Stimulated activated CD4-positive, alpha-beta T cell treated with anti-CD3 and anti-CD28 coated beads, Interleukin-1b, Interleukin-23, amount 100 ng/mL, for 1 hour (primary cell): Measurements from ENCODE around the gene MTX1.

Experiments
- DNase-seq, 2 donors: peaks; one replicate each; pipeline ENCODE4 v3.0.0-alpha.2; 2020; ENCODE audit warnings: low read depth in 2 of 2

Gene MTX1

DNA sequence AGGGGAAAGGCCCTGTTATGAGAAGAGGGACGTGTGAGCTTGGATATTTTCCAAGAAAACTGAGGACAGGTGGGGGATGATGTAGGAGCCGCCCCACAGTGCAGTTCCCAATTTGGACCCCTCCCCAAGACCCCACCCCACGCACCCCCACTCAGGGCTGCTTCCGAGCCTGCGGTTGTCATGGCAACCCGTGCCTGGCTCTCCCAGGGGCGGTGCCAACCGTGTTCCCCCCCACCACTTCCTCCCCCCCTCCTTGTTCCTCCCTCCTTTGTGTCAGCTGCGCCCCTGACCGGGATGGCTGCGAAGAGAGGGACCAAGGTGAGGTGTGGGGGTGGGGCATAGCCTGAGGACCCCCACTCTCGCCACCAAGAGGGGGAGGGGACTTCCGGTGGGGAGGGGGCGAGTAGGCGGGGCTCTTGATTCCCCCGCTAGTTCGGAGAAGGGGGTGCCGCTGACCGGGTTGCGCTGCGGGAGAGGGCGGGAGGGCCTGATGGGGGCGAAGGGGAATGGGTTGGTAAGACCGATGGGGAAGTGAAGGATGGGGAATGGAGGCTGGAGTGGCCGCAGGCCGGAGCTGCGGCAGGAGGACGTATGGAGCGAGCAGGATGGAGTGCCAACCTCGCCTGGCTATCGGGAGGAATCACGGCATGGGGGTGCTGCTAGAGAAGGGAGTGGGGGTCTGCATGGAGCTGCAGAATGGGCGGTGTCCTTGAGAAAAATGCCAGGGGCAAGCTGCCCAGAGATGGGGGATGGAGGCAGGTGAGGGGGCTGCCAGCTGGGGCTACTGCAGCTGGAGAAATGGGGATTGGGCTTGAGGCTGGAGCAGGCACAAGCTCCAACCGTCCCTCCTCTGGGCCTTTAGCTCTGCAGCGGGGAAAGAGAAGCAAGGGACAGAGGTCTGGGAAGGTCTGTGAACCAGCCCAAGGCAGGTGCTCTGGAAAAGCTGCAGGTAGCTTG is 33.9 kb upstream of the MTX1 start:
- DNase-seq: peak in 1 of 2 donors; percentile 20

DNA sequence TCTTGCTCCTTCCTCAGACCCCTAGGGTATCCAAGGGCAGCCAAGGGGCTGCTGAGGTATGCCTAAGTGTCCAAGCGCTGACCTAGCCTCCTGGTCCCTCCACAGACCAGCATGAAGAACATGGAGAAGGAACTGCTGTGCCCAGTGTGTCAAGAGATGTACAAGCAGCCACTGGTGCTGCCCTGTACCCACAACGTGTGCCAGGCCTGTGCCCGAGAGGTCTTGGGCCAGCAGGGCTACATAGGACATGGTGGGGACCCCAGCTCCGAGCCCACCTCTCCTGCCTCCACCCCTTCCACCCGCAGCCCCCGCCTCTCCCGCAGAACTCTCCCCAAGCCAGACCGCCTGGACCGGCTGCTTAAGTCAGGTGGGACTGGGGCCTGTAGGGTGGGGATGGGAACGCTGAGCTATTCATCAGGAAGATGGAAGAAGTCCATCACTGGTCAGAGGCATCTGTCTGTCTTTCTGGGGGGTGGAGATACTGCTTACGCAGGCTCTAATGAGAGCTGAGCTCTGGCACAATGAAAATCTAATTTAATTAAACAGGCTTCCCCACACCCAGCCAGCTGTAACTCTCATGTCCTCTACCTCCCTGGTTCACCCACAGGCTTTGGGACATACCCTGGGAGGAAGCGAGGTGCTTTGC is 33.1 kb upstream of the MTX1 start:
- DNase-seq: no peak

DNA sequence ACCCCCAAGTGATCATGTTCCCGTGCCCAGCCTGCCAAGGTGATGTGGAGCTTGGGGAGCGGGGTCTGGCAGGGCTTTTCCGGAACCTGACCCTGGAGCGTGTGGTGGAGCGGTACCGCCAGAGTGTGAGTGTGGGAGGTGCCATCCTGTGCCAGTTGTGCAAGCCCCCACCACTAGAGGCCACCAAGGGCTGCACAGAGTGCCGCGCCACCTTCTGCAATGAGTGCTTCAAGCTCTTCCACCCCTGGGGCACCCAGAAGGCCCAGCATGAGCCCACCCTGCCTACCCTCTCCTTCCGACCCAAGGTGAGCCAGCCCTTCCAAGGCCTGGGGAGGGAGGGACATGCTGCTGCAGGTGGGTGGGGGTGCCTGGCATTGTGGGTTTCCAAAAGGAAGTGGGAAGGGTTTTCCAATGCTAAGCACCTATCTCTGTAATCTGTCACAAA is 32.5 kb upstream of the MTX1 start:
- no peak for DNase-seq

DNA sequence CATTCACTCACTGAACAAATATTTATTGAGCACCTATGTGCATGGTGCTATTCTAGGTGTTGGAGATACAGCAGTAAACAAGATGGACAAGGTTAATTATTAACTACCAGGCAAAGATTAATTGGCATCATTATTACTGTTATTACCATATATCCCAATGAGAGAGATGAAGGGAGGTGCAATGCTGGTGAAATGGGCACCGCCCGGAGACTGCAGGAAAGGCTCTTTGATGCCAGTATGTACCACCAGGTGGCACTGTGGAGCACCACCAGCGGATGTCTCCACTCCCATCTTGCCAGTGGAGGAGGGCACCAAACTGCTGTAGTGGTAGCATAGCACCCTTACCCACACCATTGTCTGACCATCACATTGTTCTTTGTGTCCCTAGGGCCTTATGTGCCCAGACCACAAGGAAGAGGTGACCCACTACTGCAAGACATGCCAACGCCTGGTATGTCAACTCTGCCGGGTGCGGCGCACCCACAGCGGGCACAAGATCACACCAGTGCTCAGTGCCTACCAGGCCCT is 31.9 kb upstream of the MTX1 start:
- peak; percentile 69 to 82 for DNase-seq

DNA sequence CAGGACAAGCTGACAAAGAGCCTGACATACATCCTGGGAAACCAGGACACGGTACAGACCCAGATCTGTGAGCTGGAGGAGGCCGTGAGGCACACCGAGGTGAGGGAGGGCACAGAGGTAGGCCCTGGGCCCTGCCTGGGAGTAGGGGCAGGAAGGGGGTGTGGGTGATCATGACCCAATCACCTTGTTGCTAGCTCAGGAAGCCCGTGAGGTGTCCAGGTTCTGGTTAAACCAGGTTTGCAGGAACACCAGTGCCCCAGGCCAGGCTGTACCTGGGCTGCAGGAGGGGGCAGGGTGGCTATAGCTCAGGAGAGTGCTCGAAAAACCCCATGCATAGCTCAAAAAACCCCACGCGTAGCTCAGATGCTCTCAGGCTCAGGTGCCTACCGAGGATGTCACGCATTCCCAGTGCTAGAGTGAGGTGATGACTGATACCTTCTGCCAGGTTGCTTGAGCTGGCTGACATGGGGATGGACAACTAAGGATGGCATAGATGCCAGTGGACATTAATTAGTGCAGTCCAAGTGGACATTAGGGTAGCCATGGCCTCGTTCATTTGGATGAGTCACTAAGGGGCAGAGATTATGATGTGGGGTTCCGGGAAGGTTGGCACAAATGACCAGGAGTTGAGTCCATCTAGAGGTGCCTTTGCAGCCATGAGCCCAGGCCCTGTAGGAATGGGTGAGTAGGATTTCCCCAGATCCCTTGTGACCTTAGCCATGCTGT is 31.1 kb upstream of the MTX1 start:
- DNase-seq: no peak

DNA sequence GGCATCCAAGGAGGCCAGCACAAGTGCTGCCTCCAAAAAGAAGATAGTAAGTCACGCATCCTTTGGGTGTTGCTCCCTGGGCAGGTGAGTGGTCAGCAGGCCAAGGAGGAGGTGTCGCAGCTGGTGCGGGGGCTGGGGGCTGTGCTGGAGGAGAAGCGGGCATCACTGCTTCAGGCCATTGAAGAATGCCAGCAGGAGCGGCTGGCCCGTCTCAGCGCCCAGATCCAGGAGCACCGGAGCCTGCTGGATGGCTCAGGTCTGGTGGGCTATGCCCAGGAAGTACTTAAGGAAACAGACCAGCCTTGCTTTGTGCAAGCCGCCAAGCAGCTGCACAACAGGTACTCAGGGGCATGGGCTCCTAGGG is 30.6 kb upstream of the MTX1 start:
- DNase-seq: no peak

DNA sequence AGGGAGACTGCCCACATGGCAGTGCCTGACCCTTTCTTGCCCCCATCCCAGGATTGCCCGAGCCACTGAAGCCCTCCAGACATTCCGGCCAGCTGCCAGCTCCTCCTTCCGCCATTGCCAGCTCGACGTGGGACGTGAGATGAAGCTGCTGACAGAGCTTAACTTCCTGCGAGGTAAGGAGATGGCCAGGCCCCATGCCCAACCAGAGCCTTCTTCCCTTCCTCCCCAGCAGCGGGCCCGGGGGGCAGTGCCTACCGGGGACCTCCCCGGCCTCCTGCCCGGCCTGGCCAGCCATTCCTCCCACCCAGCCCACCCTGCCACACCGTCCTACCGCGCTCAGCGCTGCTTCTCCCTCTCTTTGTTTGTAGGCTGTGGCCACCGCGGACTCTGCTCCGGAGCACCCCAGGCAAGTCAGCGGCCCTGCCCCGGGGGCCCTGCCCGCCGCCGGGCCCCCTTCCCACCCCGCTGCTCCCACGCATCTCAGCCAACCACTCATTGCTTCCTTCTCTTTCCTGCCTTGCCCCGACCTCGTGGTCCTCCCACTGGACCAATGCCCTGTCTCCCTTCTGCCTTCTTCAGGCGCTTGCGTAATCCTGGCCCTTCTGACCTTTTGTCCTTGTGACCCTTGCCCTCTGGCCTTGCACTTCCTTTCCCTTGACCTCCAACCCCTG is 29.9 kb upstream of the MTX1 start:
- no peak for DNase-seq

DNA sequence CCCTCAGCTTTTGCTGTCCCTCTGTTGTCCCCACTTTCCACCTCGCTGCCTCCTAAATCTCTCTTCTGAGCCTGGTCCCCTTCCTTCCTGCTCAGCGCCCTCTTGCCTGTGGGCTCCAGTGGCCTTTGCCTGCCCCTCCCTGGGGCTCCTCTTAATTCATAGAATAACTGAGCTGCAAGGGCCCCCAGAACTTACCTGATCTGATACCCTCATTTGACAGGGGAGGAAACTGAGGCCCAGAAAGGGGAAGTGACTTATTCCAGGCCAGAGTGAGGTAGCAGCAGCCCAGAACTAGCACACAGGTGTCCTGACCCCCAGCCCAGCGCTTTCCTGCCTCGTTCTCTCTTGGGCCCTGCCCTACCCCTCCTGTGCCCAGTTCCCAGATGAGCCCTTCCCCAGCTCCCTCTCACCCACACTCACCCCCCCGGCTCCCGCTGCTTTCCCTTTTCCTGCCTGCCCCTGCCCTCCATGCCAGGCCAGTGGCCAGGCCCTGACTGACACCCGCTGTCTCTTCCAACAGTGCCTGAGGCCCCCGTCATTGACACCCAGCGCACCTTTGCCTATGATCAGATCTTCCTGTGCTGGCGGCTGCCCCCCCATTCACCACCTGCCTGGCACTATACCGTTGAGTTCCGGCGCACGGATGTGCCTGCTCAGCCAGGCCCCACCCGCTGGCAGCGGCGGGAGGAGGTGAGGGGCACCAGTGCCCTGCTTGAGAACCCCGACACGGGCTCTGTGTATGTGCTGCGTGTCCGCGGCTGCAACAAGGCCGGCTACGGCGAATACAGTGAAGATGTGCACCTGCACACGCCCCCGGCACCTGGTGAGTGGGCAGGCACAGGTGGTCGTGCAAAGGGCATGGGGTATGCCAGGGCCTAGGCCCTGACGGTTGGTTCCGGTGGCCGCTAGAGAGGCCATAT is 29.1 kb upstream of the MTX1 start:
- no peak for DNase-seq

DNA sequence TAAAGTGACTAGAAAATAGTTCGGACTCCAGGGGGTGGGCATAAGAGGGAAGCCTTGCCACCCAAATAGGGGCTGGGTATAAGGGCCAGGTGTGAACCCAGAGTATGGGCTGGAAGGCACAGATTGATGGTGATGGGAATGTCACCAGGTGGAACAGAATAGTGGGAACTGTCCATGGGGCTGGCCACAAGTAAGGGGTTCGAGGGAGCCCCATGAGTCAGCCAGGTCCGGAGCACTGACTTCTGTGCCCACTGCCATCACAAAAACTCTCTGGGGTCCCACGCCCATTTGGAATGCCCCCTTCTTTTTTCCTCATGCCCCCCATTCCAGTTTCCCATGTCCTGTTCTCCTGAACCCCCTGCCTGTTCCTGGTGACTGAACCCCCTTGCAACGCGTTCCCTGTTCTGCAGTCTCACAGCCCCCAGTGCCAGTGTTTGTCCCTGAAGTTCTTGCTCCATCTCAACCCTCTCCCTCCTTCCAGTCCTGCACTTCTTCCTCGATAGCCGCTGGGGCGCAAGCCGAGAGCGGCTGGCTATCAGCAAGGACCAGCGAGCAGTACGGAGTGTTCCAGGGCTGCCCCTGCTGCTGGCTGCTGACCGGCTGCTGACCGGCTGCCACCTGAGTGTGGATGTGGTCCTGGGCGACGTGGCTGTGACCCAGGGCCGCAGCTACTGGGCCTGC is 27.0 kb upstream of the MTX1 start:
- no peak for DNase-seq

DNA sequence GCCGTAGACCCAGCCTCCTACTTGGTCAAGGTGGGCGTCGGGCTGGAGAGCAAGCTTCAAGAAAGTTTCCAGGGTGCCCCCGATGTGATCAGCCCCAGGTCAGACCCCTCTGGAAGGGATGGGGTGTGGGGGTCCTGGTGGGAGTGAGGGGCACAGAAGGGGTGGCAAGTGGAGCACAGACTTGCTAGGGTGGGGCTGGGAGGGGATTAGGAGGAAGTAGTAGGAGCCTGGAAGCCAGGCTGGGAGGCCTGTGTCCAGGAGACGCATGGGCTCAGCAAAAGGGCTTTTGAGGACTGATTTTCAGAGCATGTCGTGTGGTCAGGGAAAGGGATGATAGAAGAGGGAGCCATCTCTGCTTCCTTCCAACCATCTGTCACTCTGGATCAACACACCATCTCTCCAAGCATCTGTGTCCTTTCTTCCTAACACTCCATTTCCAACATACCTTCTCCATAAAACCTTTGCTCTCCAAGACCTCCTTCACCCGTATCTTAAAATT is 26.4 kb upstream of the MTX1 start:
- DNase-seq: no peak

DNA sequence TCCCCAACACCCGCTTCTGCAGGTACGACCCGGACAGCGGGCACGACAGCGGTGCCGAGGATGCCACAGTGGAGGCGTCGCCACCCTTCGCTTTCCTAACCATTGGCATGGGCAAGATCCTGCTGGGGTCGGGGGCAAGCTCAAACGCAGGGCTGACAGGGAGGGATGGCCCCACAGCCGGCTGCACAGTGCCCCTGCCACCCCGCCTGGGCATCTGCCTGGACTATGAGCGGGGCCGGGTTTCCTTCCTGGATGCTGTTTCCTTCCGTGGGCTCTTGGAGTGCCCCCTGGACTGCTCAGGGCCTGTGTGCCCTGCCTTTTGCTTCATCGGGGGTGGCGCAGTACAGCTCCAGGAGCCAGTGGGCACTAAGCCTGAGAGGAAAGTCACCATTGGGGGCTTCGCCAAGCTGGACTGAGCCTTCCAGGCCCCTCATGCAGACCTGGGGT is 24.7 kb upstream of the MTX1 start:
- no peak for DNase-seq

DNA sequence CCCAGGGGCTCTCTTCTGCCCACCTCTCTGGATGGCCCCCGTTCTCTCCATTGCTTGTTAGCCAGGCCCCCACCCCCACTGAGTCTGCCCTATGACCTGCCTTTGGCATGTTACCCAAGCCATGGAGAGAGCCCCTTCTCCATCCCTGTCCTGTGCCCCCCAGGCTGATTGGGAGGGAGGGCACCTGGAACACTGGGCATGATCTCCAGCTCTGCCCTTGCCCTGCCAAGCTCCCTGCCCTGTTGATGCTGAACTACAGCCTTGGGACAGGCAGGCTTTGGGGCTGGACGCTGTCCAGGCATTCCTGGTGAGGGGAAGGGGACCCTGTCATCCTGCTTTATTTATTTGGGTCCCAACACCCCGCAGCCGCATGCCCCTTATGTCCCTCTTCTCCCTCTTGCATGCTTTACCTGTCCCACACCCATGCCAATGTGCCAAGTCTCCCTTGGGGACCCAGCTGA is 24.1 kb upstream of the MTX1 start:
- DNase-seq: no peak

DNA sequence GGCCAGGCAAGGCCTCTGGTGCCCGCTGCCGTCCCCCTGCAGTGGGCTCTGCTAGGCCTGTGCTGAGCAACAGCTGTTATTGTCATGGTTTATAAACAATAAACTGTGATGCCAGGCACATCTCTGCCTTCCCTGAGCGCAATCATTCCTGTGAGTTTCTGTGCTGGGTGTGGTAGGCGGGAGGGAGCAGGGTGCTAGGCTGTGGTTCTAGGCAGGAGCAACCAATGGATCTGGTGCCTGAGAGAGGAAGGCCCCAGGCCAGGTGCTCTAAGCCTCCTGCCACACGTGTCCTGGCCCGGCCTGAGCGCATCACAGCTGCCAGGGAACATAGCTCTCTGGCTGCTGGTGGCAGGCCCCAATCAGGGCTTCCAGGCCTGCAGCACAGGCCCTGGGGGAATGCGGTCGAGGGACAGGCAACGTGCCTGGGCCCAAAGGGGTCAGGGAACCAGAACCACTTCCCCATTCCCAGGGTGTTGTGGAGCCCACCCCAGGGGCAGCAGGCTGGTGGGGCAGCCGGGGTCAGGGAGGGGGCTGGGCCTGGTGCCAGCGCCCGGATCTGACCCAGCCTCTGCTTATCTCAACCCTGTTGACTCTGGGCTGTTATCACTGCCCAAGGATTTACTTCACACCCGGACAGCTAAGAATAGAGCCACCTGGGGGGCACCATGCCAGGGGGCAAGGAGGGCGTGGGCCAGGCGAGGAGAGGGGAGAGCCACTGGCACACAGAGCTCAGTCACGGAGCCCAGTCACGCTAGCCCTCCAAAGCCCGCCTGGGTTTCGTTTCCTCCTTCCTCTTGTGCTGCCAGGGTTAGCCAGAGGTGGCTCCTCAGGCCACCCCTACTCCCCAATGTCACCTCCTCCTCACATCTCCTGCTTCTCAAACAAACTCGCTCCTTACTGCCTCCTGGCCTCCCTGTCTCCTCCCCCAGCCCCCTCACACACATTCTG is 23.4 kb upstream of the MTX1 start:
- no peak for DNase-seq

DNA sequence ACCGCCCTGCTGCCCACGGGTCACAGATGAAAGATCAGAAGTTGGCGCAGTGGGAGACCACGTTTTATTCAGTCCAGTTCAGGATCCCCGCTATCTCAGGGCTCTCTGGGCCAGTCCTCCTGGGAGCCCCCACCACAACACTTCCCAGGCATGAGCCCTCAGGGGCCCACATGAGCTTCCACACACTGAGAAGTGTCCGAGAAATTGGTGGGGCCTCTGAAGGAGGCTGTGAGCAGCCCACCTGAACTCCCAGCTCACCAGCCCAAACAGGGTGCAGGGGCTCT is 22.8 kb upstream of the MTX1 start:
- DNase-seq: no peak

DNA sequence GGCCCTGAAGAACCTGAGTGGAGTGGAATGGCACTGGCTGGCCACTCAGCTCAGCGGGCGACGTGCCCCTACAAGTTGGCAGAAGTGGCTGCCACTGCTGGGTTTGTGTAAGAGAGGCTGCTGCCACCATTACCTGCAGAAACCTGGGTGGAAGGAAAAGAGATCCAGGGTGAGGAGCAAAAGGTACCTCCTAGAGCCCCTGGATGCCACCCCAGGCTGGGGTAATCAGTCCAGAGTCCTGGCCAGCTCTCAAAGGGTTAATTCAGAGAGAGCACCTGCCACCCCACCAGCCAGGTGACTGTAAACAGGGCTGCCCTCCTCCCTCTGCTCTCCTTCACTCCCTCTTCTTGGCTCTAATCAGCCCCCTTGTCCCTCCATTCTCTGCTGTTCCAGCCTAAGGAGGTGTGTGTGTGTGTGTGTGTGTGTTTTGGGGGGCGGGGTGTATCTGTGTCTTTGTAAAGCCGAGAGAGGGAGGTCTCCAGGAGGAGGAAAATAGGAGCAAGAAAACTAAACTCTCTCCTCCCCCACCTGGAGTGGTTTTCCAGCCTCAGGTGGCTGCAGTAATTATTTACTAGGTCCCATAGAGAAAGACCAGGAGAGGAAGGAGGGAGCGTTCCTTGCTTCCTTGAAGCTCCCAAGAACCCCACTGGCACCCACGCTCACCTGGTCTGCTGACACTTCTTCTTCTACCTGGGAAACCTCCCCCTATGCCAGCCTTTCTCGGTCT is 22.3 kb upstream of the MTX1 start:
- no peak for DNase-seq

DNA sequence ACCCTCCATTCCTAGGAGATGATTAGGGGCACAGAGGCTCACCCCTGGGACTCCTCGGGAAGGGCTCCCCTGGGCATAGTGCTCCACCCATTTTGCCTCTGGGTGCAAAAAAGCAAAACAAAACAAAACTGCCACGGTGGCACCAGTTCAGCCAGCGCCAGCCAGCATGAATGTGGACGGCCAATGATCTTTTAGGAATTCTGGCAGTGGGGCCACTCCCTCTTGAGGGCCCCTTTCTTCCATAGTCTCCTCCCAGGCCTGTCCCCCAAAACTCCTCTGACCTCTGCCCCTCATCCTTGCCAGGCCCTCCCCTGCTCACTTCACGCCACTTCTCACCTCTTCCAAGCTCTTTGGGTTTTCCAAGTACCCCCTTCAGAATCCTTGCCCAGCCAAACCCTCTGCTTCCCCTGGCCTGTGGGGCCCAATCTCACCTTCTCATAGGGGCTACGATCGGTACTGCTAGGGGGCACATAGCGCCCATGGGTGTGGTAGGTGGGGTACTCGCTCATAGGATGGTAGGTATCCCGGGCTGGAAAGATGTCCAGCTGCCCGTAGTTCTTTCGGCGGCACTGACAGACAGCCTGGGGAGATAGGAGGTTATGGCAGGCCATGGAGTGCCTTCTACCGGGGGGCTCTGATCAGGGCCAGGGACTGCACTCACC is 21.6 kb upstream of the MTX1 start:
- DNase-seq: no peak

DNA sequence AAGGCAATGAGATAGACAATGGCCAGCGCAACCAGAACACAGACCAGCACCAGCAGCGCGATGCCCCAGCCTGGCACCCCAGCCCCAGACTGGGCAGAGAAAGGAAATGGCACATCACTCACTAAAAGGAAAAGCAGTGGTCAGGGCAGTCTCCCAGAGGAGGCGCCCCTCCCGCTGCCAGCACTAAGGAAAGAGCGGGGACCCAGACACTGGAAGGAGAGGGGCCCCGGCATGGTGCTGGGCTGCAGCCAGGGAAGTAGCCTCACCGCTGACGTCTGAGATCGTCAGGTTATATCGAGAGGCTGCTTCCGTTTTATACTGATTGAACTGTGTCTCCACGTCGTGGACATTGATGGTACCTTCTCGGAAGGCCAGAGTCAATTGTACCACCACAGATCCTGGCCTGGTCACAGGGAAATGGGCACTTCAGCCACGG is 21.0 kb upstream of the MTX1 start:
- DNase-seq: no peak
